NT2/D1 (cell line): ENCODE measurements around the gene MMEL1.

Experiments used
- SUZ12 ChIP-seq: IDR thresholded peaks from 2 replicates; pipeline ENCODE4 v1.6.1; 2011; ENCODE audit not compliant: insufficient read length, insufficient read depth; ENCODE audit errors: extremely low read depth
- YY1 ChIP-seq: IDR thresholded peaks from 2 replicates; pipeline ENCODE4 v1.6.1; 2011; ENCODE audit not compliant: insufficient read length, insufficient read depth
- ZNF274 ChIP-seq: IDR thresholded peaks from 2 replicates; pipeline ENCODE4 v1.6.1; 2011; ENCODE audit warnings: mild to moderate bottlenecking, low read depth, low read length

GRCh38 chr1:2548068-2548589 is 84.7 kb downstream of the MMEL1 start:
- TF ChIP-seq ZNF274 (no peak), SUZ12 (no peak), YY1 (no peak)
